Fibroblast of the aortic adventitia (primary cell): ENCODE measurements around the gene ZFAND3. TPM values are rescaled to one million over a fixed set of nuclear protein-coding genes. Genes with fewer than 3 reads are reported as not detected.

Source experiments
- DNase-seq: peaks from one replicate; pipeline ENCODE4 v3.0.0-alpha.2; 2010; ENCODE audit warnings: low read depth
- H3K4me3 ChIP-seq: 2 replicates; pipeline ENCODE4 v1.5.1; 2011; ENCODE audit warnings: low read depth, mild to moderate bottlenecking, control low read depth, low read length, moderate library complexity
- CTCF ChIP-seq: IDR thresholded peaks from 2 replicates; pipeline ENCODE4 v1.5.1; 2011; ENCODE audit warnings: mild to moderate bottlenecking, low read length, control low read depth, inconsistent platforms; ENCODE audit not compliant: insufficient read depth
- total RNA-seq: library from RNA; depleted of rRNA; stranded (reverse); fragments of >200 nt; gene quantifications from 2 replicates; pipeline ENCODE4 v1.2.3, GENCODE V29; 2012; ENCODE audit warnings: low replicate concordance

ZFAND3 gene
- total RNA-seq, 1 donor: 31.3 TPM

- no peak for DNase-seq
- TF ChIP-seq CTCF: no peak
- no peak overlapping the region for H3K4me3 ChIP-seq
These were observed 341.3 kb downstream of the ZFAND3 start for GRCh38 chr6:38160831-38161230.

- no peak for DNase-seq
- no peak overlapping the region for H3K4me3 ChIP-seq
- no peak for TF ChIP-seq CTCF
These were observed 341.8 kb downstream of the ZFAND3 start for GRCh38 chr6:38161331-38161730.

- TF ChIP-seq CTCF: no peak
- DNase-seq: no peak
- no peak overlapping the region for H3K4me3 ChIP-seq
These were observed 342.4 kb downstream of the ZFAND3 start for GRCh38 chr6:38161754-38162492.

- TF ChIP-seq CTCF: no peak
- no peak for DNase-seq
- no peak overlapping the region for H3K4me3 ChIP-seq
These were observed 343.1 kb downstream of the ZFAND3 start for GRCh38 chr6:38162493-38163185.

- no peak for TF ChIP-seq CTCF
- DNase-seq: no peak
- no peak overlapping the region for H3K4me3 ChIP-seq
These were observed 343.9 kb downstream of the ZFAND3 start for GRCh38 chr6:38163186-38164130.

GRCh38 chr6:38164131-38164481 lies 344.6 kb downstream of the ZFAND3 start:
- no peak for DNase-seq
- H3K4me3 ChIP-seq: no peak overlapping the region
- no peak for TF ChIP-seq CTCF
